ENCODE data around the gene ARL6IP4.

ARL6IP4 gene

DNA sequence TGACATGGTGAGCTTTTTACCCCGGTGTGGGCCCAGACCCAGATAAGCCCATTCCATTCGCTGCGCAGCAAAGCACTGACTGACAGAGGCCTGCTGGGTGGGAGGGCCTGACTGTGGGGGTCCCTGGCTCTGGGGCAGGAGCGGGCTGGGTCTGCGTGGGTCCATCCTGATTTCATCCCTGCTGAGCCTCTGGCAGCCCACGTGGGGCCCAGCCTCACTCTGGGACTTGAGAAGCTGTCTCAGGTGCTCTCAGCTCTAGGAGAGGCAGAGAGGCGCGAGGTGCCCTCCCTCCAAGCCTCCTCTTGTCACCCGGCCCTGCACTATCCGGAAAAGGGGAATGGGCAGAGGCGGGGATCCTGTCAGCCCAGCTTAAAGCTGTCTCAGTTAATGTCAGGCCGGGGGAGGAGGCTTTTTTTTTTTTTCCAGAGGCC is 15.1 kb upstream of the ARL6IP4 start:
- TF ChIP-seq, protein P1, sequence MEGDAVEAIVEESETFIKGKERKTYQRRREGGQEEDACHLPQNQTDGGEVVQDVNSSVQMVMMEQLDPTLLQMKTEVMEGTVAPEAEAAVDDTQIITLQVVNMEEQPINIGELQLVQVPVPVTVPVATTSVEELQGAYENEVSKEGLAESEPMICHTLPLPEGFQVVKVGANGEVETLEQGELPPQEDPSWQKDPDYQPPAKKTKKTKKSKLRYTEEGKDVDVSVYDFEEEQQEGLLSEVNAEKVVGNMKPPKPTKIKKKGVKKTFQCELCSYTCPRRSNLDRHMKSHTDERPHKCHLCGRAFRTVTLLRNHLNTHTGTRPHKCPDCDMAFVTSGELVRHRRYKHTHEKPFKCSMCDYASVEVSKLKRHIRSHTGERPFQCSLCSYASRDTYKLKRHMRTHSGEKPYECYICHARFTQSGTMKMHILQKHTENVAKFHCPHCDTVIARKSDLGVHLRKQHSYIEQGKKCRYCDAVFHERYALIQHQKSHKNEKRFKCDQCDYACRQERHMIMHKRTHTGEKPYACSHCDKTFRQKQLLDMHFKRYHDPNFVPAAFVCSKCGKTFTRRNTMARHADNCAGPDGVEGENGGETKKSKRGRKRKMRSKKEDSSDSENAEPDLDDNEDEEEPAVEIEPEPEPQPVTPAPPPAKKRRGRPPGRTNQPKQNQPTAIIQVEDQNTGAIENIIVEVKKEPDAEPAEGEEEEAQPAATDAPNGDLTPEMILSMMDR (conservative IDR thresholded peaks at IDR 0.05; ENCODE audit: low read depth, low read length) = no peak
- H3K4me3 ChIP-seq (ENCODE audit: low read depth, low read length) = peak overlapping the region; percentile 83

DNA sequence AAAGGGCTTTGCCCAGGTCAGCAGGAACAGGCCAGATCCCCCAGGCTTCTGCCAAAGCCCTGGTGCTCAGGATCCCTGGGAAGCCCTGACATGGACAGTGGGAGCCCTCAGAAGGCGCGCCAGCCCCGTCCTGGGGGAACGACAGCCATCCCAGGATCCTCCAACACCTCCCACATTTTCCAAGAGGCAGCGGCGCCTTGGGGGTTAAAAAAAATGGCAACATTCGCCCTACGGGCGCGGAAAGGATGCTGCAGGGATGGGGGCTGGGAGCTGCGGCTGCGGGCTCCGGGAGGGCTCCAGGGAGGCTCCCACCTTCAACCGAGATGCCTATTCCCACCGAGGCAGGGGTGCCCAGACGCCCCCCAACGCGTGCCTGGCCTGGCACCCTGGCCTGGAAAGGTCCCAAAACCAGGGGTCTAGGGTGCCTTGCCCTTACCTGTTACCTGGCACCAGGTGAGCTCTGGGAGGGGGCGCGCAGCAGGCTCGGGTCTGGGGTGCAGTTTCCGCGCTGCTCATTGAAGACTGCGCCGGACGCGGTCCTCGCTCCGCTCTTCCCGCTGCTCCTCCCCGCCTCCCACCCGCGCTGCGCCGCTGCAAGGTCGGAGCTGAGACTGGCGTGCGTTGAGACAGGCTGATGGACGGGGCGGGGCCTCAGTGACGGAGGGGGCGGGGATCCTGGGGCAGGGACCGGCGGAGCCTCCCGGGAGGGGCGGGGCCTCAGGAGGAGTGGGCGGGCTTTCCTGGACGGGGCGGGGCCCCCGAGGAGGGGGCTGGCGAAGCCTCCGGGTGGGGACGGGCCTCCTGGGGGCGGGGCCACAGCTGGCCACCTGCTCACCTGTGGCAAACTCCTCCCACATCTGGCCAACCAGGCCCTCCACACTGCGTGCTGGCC is 14.4 kb upstream of the ARL6IP4 start, which contains the start of gene ABCB9:
TSS of gene ABCB9 (minus strand) at position 613 of the 892 bp plus-strand sequence. CDS start 6,228 bp downstream, outside the sequence.
- peak; percentile 94 for DNase-seq (ENCODE audit: low read depth)
- TF ChIP-seq, protein P1 (conservative IDR thresholded peaks at IDR 0.05; ENCODE audit: low read depth, low read length) = peak; percentile 10
- peak within 1 kb of the TSS; percentile 83 for H3K4me3 ChIP-seq (ENCODE audit: low read depth, low read length)

More for the DNA sequence above, 15.1 kb upstream of the ARL6IP4 start:
- no peak for DNase-seq (ENCODE audit: low read depth)

GRCh38 chr12:122966743-122967550 is 13.5 kb upstream of the ARL6IP4 start:
- no peak overlapping the region for H3K4me3 ChIP-seq (ENCODE audit: low read depth, low read length)
- no peak for DNase-seq (ENCODE audit: low read depth)
- TF ChIP-seq, protein P1 (conservative IDR thresholded peaks at IDR 0.05; ENCODE audit: low read depth, low read length) = no peak

DNA sequence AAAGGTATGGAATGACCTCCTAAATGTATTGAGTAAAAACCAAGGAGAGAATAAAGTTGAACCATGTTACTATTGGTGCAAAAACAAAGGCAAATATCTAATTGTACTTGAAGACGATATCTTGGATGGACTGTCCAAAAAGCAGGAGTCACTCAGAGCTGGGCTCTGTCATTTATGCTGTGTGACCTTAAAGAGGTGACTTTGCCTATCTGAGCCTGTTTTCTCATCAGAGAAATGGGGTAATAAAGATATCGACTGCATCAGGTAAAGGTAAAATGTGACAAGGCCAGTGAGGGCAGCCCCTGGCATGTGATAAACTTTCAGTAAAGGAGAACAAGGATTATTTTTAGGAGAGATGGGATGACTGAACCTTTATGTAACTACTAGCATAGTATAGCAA is 12.4 kb upstream of the ARL6IP4 start:
- no peak overlapping the region for H3K4me3 ChIP-seq (ENCODE audit: low read depth, low read length)
- TF ChIP-seq, protein P1 (conservative IDR thresholded peaks at IDR 0.05; ENCODE audit: low read depth, low read length) = no peak
- DNase-seq (ENCODE audit: low read depth) = no peak

DNA sequence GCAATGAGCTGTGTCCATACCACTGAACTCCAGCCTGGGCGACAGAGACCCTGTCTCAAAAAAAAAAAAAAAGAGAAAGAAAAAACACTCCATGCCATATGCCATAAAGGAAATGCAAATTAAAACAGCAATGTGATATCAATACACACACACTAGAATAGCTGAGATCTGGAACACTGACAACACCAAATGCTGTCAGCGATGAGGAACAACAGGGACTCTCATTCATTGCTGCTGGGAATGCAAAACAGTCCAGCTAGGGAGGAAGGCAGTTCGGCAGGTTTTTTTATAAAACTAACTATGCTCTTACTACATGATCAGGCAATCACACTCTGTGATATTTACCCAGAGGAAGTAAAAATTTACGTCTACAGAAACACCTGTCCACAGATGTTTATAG is 10.8 kb upstream of the ARL6IP4 start:
- H3K4me3 ChIP-seq (ENCODE audit: low read depth, low read length) = no peak overlapping the region
- TF ChIP-seq, protein P1 (conservative IDR thresholded peaks at IDR 0.05; ENCODE audit: low read depth, low read length) = no peak
- no peak for DNase-seq (ENCODE audit: low read depth)

DNA sequence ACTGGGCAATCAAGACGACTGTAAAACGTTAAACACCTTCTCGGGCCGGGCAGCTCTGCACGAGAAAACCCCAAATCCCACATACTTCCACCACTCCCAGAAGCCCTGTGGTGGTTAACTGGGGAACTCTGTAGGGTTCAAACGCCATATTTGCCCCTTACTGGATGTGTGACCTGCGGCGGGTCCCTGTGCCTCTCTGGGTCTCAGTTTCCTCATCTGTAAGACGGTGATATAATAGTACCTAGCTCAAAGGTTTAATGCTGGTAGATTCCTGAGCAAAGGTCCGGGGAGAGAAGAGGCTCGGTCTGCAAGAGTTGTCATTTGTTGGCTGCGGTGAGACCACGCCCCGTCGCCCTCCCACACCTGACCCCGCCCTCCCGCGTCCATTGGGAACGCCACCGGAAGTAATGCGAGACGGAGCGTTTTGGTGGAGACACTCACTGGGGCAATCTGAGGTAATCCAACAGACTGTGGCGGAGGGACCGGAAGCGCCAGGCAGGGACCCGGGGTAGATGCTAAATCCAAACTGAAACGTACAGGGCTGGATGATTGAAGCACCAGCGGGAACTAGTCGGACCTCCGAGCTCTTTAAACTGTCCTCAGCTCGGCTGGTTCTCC is 6.1 kb upstream of the ARL6IP4 start:
- DNase-seq (ENCODE audit: low read depth) = peak; percentile 99
- peak overlapping the region; percentile 98 for H3K4me3 ChIP-seq (ENCODE audit: low read depth, low read length)
- TF ChIP-seq, protein P1 (conservative IDR thresholded peaks at IDR 0.05; ENCODE audit: low read depth, low read length) = no peak

Measured in choroid plexus epithelial cell (primary cell).